ENCODE data around the gene SH2D2A.

The SH2D2A gene

DNA sequence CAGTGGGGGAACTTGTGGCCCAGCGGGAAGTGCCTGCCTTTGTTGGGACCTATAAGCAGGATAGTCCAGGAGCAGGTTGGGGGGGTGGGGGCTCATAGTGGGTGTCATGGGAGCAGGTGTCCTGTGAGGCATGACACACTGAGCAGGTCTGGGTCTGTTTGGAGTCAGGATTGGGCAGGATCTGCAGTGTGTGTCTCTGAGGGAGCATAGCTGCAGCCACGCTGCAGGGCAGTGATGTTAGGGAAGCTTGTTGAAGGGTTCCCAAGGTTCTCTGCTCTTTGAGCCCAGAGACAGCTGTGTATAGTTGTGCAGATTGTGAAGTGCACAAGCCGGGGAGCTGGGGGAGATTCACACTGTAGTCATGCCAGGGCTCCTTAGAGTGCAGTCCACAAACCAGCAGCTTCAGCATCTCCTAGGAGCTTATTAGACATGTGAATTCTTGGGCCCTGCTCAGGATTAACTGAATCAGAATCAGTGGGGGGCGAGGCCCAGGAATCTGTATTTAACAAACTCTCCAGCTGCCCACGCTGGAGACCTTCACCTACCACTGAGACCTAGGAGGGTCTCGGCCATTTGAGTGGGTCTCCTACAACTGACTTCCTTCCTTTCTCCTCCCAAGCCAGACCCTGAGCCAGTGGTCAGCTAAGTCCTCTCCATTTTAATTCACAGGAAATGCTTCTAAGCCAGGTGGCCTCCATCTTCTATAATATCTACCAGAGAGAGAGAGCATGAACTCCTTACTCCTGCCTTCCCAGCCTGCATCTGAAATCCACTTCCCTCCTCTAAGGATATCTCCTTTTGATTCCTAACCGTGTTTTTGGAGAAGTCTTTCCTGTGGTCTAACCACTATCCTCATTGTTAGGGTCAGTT is 31.2 kb upstream of the SH2D2A start:
- no peak for DNase-seq (ENCODE audit: low spot score)

DNA sequence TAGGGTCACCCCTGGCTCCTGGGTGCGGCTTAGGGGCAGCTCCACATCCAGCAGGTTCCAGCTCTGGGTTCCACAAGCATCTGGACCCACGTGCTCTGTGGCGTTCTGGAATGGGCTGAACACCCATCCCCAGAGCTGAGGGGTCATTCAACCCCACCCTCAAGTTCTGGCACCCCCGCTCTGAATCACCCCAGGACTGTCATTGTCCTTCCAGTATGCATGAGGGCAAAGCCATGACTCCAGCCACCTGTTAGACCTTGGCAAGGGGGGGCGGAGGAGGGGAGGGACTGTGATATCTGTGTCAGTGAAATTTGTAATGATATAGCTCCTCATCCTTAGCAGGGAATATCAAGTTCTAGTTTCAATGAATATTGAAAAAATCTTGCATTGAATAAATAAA is 30.0 kb upstream of the SH2D2A start:
- no peak for DNase-seq (ENCODE audit: low spot score)

GRCh38 chr1:156845953-156846545 is 29.4 kb upstream of the SH2D2A start:
- no peak for DNase-seq (ENCODE audit: low spot score)

- DNase-seq (ENCODE audit: low spot score): no peak
Observed at GRCh38 chr1:156845055-156845952, 28.7 kb upstream of the SH2D2A start.

- no peak for DNase-seq (ENCODE audit: low spot score)
Observed at GRCh38 chr1:156844638-156845037, 28.0 kb upstream of the SH2D2A start.

DNA sequence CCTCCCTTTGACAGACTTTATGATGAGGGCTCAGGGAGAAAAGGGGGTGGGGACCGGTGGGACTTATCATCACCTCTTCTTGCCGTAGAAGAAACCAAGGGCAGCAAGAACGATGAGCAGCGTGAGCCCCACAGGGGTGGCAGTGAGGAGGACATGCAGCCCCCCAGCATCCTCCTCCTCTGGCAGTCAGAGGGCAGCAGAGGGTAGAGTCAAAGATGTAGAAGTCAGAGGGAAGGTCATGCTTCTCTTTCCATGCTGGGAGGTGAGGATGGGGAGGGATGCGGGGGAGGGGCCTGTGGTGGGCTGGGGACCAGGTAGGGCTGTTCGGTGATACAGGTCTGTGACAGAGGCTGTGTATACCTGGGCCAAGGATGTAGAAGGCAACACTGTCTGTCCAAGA is 27.5 kb upstream of the SH2D2A start:
- no peak for DNase-seq (ENCODE audit: low spot score)

DNA sequence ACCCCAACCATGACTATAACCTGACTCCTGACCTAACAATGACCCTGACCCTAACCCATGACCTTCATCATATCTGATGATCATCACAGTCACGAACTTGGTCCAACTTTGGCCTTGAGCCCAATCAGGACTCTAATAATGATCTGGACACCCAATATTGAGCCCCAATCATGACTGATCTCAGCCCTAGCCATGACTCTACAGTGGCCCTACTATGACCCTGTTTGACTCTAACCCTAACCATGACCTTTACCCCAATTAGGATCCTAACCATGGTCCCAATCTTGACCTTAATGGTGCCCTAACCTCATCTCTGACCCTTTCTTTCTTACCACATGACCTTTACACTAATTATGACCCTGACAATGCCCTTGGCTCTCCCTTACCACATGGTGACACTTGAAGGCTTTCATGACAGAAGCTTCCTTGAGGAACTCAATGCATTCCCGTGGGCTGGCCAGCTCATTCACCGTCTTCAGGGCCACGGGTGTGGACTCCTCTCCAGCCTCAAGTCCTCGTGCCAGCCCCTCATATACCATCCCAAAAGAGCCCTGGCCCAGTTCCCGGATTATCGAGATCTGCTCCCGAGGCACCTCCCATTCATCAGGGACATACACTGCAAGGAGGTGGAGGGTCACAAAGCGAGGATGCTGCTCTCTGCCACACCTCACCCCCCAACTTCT is 26.1 kb upstream of the SH2D2A start:
- no peak for DNase-seq (ENCODE audit: low spot score)

GRCh38 chr1:156841295-156841855 is 24.7 kb upstream of the SH2D2A start:
- DNase-seq (ENCODE audit: low spot score): no peak

DNA sequence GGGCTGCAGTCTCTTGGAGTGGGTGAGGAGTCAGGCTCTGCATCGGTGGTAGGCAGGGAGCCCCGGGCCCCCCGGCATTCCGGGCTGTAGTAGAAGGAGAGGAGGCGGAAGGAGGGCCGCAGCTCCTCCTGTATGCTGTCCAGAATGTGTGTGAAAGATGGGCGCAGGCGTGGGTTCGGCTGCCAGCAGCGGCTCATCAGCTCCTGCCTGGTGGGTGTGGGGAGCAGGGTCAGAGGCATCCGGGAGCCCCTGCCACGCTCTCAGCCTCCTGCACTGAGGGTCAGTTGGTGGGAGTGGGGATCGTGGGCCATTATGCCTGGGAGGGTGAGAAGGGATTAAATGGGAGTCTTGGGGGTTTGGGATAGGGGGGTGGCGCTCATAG is 24.2 kb upstream of the SH2D2A start:
- no peak for DNase-seq (ENCODE audit: low spot score)

GRCh38 chr1:156840186-156840897 is 23.7 kb upstream of the SH2D2A start:
- DNase-seq (ENCODE audit: low spot score): no peak

GRCh38 chr1:156839426-156840109 is 22.9 kb upstream of the SH2D2A start:
- DNase-seq (ENCODE audit: low spot score): no peak

- no peak for DNase-seq (ENCODE audit: low spot score)
Observed at GRCh38 chr1:156838972-156839371, 22.3 kb upstream of the SH2D2A start.

DNA sequence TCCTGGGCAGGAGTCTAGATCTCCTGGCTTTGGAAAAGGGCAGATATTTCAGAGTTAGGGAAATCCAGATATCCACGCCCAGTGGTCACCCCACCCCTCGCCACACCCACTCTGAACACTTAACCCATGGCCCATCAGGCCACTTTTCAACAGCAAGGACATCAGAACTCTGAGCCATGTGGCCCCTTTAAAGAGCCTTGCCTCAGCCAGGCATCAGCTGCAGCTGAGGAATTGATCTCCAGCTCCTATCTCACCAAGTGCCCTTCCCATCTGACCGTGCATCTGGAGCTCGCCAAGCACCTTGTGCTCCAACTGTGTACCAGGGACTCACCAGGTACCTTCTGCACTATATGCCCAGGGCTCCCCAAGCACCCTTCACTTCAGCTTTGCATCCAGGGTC is 20.2 kb upstream of the SH2D2A start:
- no peak for DNase-seq (ENCODE audit: low spot score)

GRCh38 chr1:156836041-156836654 is 19.5 kb upstream of the SH2D2A start:
- DNase-seq (ENCODE audit: low spot score): no peak

GRCh38 chr1:156834322-156834721 is 17.7 kb upstream of the SH2D2A start:
- no peak for DNase-seq (ENCODE audit: low spot score)

GRCh38 chr1:156833603-156834002 is 17.0 kb upstream of the SH2D2A start:
- DNase-seq (ENCODE audit: low spot score): no peak

GRCh38 chr1:156832434-156832833 is 15.8 kb upstream of the SH2D2A start:
- no peak for DNase-seq (ENCODE audit: low spot score)

GRCh38 chr1:156828400-156829124 is 11.9 kb upstream of the SH2D2A start:
- no peak for DNase-seq (ENCODE audit: low spot score)

GRCh38 chr1:156826630-156827029 is 10.0 kb upstream of the SH2D2A start:
- DNase-seq (ENCODE audit: low spot score): no peak
